Measurements from ENCODE around the gene SNX1.
"Not testable (repeated sequence)": the region's sequence is repeated elsewhere in the genome, so short reads cannot be mapped to it uniquely, and the experiment has no call there.

The SNX1 gene

GRCh38 chr15:64117759-64118487 lies 22.1 kb downstream of the SNX1 start:
- no peak for DNase-seq

GRCh38 chr15:64120322-64120721 lies 24.5 kb downstream of the SNX1 start:
- not testable (repeated sequence) for DNase-seq

GRCh38 chr15:64121614-64122013 lies 25.8 kb downstream of the SNX1 start:
- DNase-seq, result no peak

- DNase-seq, result no peak
Observed at GRCh38 chr15:64122444-64122843, 26.7 kb downstream of the SNX1 start.

- no peak for DNase-seq
Observed at GRCh38 chr15:64122936-64123351, 27.2 kb downstream of the SNX1 start.

GRCh38 chr15:64125978-64126377 lies 30.2 kb downstream of the SNX1 start:
- no peak for DNase-seq

- no peak for DNase-seq
Observed at GRCh38 chr15:64127521-64128270, 31.9 kb downstream of the SNX1 start.

GRCh38 chr15:64130159-64130558 lies 34.4 kb downstream of the SNX1 start:
- no peak for DNase-seq

- DNase-seq, result no peak
Observed at GRCh38 chr15:64131547-64131946, 35.8 kb downstream of the SNX1 start.

- no peak for DNase-seq
Observed at GRCh38 chr15:64132217-64132616, 36.4 kb downstream of the SNX1 start.

GRCh38 chr15:64133623-64134344 lies 38.0 kb downstream of the SNX1 start:
- DNase-seq, result no peak

- DNase-seq, result no peak
Observed at GRCh38 chr15:64134345-64134829, 38.6 kb downstream of the SNX1 start.

GRCh38 chr15:64136347-64136746 lies 40.6 kb downstream of the SNX1 start:
- DNase-seq, result no peak

GRCh38 chr15:64137226-64137833 lies 41.5 kb downstream of the SNX1 start:
- DNase-seq, result no peak

- no peak for DNase-seq
Observed at GRCh38 chr15:64138331-64138941, 42.7 kb downstream of the SNX1 start.

GRCh38 chr15:64141798-64142512 lies 46.2 kb downstream of the SNX1 start:
- no peak for DNase-seq

GRCh38 chr15:64143276-64143675 lies 47.5 kb downstream of the SNX1 start:
- DNase-seq, result no peak

- no peak for DNase-seq
Observed at GRCh38 chr15:64144192-64144564, 48.4 kb downstream of the SNX1 start.

- no peak for DNase-seq
Observed at GRCh38 chr15:64144565-64145281, 48.9 kb downstream of the SNX1 start.

GRCh38 chr15:64146041-64146440 lies 50.3 kb downstream of the SNX1 start:
- DNase-seq, result no peak

- DNase-seq, result no peak
Observed at GRCh38 chr15:64146520-64146884, 50.7 kb downstream of the SNX1 start.

Data from NCI-H446 treated with DMSO at 0.1 percent for 48 hours (cell line).